Measurements from ENCODE around the gene SLCO4A1.

Gene SLCO4A1

DNA sequence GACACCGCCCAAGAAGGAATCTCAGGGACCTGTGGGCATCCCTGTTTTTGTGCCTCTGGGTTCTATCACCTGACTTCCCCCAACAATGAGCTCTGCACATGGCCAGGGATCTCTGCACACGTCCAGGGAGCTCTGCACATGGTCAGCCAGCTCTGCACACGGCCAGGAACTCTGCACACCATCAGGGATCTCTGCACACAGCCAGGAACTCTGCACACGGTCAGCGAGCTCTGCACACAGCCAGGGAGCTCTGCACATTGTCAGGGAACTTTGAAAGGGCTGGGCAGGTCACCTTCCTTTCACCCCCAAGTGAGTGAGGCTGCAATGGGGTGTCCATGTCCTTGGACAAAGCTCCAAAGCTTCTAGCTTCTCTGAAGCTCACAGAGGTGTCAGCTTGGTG is 5.2 kb upstream of the SLCO4A1 start:
- no peak for ATAC-seq
- TF ChIP-seq ISL1 (CRISPR knock-in tag; IDR thresholded peaks at IDR 0.05): no peak
- TF ChIP-seq ESRRG (CRISPR knock-in tag; IDR thresholded peaks at IDR 0.05): no peak
- no peak for TF ChIP-seq PPARA (CRISPR knock-in tag; IDR thresholded peaks at IDR 0.05; ENCODE audit: borderline replicate concordance)
- no peak for TF ChIP-seq ZNF8 (CRISPR knock-in tag; IDR thresholded peaks at IDR 0.05)
- TF ChIP-seq, protein P1, sequence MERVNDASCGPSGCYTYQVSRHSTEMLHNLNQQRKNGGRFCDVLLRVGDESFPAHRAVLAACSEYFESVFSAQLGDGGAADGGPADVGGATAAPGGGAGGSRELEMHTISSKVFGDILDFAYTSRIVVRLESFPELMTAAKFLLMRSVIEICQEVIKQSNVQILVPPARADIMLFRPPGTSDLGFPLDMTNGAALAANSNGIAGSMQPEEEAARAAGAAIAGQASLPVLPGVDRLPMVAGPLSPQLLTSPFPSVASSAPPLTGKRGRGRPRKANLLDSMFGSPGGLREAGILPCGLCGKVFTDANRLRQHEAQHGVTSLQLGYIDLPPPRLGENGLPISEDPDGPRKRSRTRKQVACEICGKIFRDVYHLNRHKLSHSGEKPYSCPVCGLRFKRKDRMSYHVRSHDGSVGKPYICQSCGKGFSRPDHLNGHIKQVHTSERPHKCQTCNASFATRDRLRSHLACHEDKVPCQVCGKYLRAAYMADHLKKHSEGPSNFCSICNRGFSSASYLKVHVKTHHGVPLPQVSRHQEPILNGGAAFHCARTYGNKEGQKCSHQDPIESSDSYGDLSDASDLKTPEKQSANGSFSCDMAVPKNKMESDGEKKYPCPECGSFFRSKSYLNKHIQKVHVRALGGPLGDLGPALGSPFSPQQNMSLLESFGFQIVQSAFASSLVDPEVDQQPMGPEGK (CRISPR knock-in tag; IDR thresholded peaks at IDR 0.05; ENCODE audit: borderline replicate concordance): no peak
- no peak for TF ChIP-seq TCF4 (CRISPR knock-in tag; IDR thresholded peaks at IDR 0.05; ENCODE audit: borderline replicate concordance)
- TF ChIP-seq SNAI2 (CRISPR knock-in tag; IDR thresholded peaks at IDR 0.05): no peak
- TF ChIP-seq, protein P2, sequence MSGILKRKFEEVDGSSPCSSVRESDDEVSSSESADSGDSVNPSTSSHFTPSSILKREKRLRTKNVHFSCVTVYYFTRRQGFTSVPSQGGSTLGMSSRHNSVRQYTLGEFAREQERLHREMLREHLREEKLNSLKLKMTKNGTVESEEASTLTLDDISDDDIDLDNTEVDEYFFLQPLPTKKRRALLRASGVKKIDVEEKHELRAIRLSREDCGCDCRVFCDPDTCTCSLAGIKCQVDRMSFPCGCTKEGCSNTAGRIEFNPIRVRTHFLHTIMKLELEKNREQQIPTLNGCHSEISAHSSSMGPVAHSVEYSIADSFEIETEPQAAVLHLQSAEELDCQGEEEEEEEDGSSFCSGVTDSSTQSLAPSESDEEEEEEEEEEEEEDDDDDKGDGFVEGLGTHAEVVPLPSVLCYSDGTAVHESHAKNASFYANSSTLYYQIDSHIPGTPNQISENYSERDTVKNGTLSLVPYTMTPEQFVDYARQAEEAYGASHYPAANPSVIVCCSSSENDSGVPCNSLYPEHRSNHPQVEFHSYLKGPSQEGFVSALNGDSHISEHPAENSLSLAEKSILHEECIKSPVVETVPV (CRISPR knock-in tag; IDR thresholded peaks at IDR 0.05): no peak
- no peak for TF ChIP-seq ZFP30 (CRISPR knock-in tag; IDR thresholded peaks at IDR 0.05)
- no peak for TF ChIP-seq ZNF565 (CRISPR knock-in tag; conservative IDR thresholded peaks at IDR 0.05; ENCODE audit: low read depth)
- no peak for TF ChIP-seq TOX (CRISPR knock-in tag; IDR thresholded peaks at IDR 0.05; ENCODE audit: borderline replicate concordance)

DNA sequence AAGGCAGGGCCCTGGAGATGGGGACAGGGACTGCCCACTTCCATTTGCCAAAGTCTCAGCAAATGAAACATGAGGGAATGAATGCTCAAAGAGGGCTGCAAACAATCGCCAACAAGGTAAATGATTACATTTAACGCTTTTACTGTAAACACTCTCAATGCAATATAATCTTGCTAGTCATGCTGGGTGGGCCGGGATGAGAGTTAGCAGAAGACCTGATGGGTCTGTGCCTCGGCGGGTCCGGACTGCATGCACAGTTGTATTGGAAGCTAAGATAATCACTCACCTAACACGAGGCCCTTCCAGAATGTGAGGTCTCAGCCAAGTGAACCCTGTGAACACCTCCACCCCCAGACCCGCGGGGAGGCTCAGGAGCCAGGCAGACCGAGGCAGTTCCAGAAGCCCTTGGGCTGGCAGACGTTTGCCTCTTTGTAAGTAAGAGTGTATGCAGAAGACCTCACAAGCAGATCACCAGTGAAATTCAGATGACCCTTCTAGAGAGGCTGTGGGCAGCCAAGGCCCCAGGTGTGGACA is 4.7 kb upstream of the SLCO4A1 start:
- TF ChIP-seq, protein P3, sequence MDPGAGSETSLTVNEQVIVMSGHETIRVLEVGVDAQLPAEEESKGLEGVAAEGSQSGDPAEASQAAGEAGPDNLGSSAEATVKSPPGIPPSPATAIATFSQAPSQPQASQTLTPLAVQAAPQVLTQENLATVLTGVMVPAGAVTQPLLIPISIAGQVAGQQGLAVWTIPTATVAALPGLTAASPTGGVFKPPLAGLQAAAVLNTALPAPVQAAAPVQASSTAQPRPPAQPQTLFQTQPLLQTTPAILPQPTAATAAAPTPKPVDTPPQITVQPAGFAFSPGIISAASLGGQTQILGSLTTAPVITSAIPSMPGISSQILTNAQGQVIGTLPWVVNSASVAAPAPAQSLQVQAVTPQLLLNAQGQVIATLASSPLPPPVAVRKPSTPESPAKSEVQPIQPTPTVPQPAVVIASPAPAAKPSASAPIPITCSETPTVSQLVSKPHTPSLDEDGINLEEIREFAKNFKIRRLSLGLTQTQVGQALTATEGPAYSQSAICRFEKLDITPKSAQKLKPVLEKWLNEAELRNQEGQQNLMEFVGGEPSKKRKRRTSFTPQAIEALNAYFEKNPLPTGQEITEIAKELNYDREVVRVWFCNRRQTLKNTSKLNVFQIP (CRISPR knock-in tag; IDR thresholded peaks at IDR 0.05; ENCODE audit: borderline replicate concordance, low read depth): no peak
- TF ChIP-seq GLIS3 (CRISPR knock-in tag; IDR thresholded peaks at IDR 0.05) (no peak), RARB (CRISPR knock-in tag; IDR thresholded peaks at IDR 0.05) (no peak), CSDC2 (CRISPR knock-in tag; IDR thresholded peaks at IDR 0.05) (no peak), TOX (CRISPR knock-in tag; IDR thresholded peaks at IDR 0.05; ENCODE audit: borderline replicate concordance) (no peak), ZNF8 (CRISPR knock-in tag; IDR thresholded peaks at IDR 0.05) (no peak), ZNF565 (CRISPR knock-in tag; conservative IDR thresholded peaks at IDR 0.05; ENCODE audit: low read depth) (no peak), ZNF70 (CRISPR knock-in tag; IDR thresholded peaks at IDR 0.05) (no peak), ISL1 (CRISPR knock-in tag; IDR thresholded peaks at IDR 0.05) (no peak), ZFP30 (CRISPR knock-in tag; IDR thresholded peaks at IDR 0.05) (no peak)
- TF ChIP-seq, protein P1 (CRISPR knock-in tag; IDR thresholded peaks at IDR 0.05; ENCODE audit: borderline replicate concordance): no peak
- TF ChIP-seq, protein P2 (CRISPR knock-in tag; IDR thresholded peaks at IDR 0.05): no peak
- ATAC-seq: no peak

DNA sequence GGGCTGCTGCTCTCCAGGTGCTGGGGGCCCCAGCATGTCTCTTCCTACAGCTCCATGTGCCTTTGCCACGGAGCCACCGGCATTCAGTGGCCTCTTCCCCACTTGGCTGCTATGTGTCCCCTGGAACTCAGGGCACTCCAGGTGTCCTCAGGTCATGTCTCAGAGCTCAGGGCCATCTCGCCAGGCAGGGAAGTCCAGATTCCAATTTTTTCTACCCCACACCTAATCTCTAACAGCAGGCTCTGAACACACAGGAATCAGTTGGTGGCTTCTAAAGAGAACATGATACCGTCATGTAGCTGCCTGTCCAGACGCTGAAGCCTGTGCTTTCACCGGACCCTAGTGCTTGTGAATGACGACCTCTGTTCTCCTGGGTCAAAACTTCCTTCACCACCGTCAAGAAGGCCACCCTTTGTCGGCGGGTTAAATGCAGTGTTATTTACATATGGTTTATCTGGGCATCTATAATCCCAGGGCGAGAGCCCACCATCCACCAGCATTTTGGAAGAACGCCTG is 4.2 kb upstream of the SLCO4A1 start:
- no peak for ATAC-seq
- TF ChIP-seq, protein P1 (CRISPR knock-in tag; IDR thresholded peaks at IDR 0.05; ENCODE audit: borderline replicate concordance): no peak
- TF ChIP-seq RARB (CRISPR knock-in tag; IDR thresholded peaks at IDR 0.05) (no peak), SNAI2 (CRISPR knock-in tag; IDR thresholded peaks at IDR 0.05) (no peak), OSR1 (CRISPR knock-in tag; IDR thresholded peaks at IDR 0.05) (no peak), ESRRG (CRISPR knock-in tag; IDR thresholded peaks at IDR 0.05) (no peak)
- TF ChIP-seq, protein P2 (CRISPR knock-in tag; IDR thresholded peaks at IDR 0.05): no peak
